WTC11 (cell line): ENCODE results near the gene CNTNAP2. TPM values are rescaled to one million over a fixed set of nuclear protein-coding genes. Genes with fewer than 3 reads are reported as not detected.

Source experiments
- ATAC-seq: fragments of 200-7000 bp; cut with Tn5 transposase; 2 replicates; pipeline ENCODE4 v1.10.0; 2021; ENCODE audit warnings: mild to moderate bottlenecking, moderate library complexity
- CTCF ChIA-PET: fragments of 300-600 bp; sonication (Branson Sonifier 250); formaldehyde crosslinking; loops from one replicate; lab custom pipeline; 2021; ENCODE audit warnings: antibody characterized with exemption; lab: Charles Lee
- POLR2A ChIA-PET: fragments of 350-600 bp; sonication (Branson Sonifier 250); formaldehyde crosslinking; loops from one replicate; lab custom pipeline; 2021; ENCODE audit warnings: antibody characterized with exemption; lab: Charles Lee
- DNase-seq: peaks from one replicate; pipeline ENCODE4 v3.0.0; 2021; ENCODE audit warnings: low spot score
- H3K27ac Mint-ChIP-seq: 2 replicates; pipeline ENCODE4 v1.8.0; 2021; ENCODE audit warnings: mixed read lengths
- H3K27me3 Mint-ChIP-seq: 2 replicates; pipeline ENCODE4 v1.8.0; 2021; ENCODE audit warnings: low read depth, mild to moderate bottlenecking, moderate library complexity, mixed read lengths
- H3K36me3 Mint-ChIP-seq: 2 replicates; pipeline ENCODE4 v1.8.0; 2021; ENCODE audit warnings: mixed read lengths
- H3K4me1 Mint-ChIP-seq: 2 replicates; pipeline ENCODE4 v1.8.0; 2022; ENCODE audit warnings: mixed read lengths
- H3K4me3 Mint-ChIP-seq: 2 replicates; pipeline ENCODE4 v1.8.0; 2021; ENCODE audit warnings: mild to moderate bottlenecking, moderate library complexity, mixed read lengths
- H3K9me3 Mint-ChIP-seq: 2 replicates; pipeline ENCODE4 v1.8.0; 2021; ENCODE audit warnings: mixed read lengths
- ARID4B ChIP-seq: sonication (generic); formaldehyde crosslinking; IDR thresholded peaks from 2 replicates; pipeline ENCODE4 v1.8.0; 2023; ENCODE audit warnings: missing genetic modification reagents, mild to moderate bottlenecking, borderline replicate concordance
- CBFB ChIP-seq: sonication (generic); formaldehyde crosslinking; IDR thresholded peaks from 2 replicates; pipeline ENCODE4 v1.8.1; 2022; ENCODE audit warnings: mild to moderate bottlenecking, low read depth, missing genetic modification reagents
- CREM ChIP-seq: sonication (generic); formaldehyde crosslinking; IDR thresholded peaks from 2 replicates; pipeline ENCODE4 v1.8.1; 2022; ENCODE audit warnings: mild to moderate bottlenecking, missing genetic modification reagents, moderate library complexity
- E2F1 ChIP-seq: sonication (generic); formaldehyde crosslinking; IDR thresholded peaks from 2 replicates; pipeline ENCODE4 v1.8.0; 2022; ENCODE audit warnings: mild to moderate bottlenecking, missing genetic modification reagents
- EMX1 ChIP-seq: fragments of 250-450 bp; sonication (Bioruptor Pico); IDR thresholded peaks from 2 replicates; pipeline ENCODE4 v1.8.0; 2021; ENCODE audit warnings: mild to moderate bottlenecking
- FOXP1 ChIP-seq: sonication (generic); formaldehyde crosslinking; IDR thresholded peaks from 2 replicates; pipeline ENCODE4 v1.8.0; 2022; ENCODE audit warnings: missing genetic modification reagents, mild to moderate bottlenecking, moderate library complexity, borderline replicate concordance
- GABPB1 ChIP-seq: sonication (generic); formaldehyde crosslinking; IDR thresholded peaks from 2 replicates; pipeline ENCODE4 v1.8.1; 2023; ENCODE audit warnings: mild to moderate bottlenecking, missing genetic modification reagents
- GRHL2 ChIP-seq: fragments of 250-450 bp; sonication (Bioruptor Pico); IDR thresholded peaks from 2 replicates; pipeline ENCODE4 v1.8.0; 2022; ENCODE audit warnings: mild to moderate bottlenecking, moderate library complexity; ENCODE audit not compliant: insufficient replicate concordance, severe bottlenecking
- GTF2I ChIP-seq: fragments of 250-450 bp; sonication (Bioruptor Pico); conservative IDR thresholded peaks from 2 replicates; pipeline ENCODE4 v1.4.0; 2021; ENCODE audit warnings: mild to moderate bottlenecking
- IRF1 ChIP-seq: sonication (generic); formaldehyde crosslinking; IDR thresholded peaks from 2 replicates; pipeline ENCODE4 v1.8.0; 2023; ENCODE audit warnings: missing genetic modification reagents
- JUN ChIP-seq: sonication (generic); formaldehyde crosslinking; IDR thresholded peaks from 2 replicates; pipeline ENCODE4 v1.8.0; 2023; ENCODE audit warnings: mild to moderate bottlenecking, missing genetic modification reagents
- NR3C1 ChIP-seq: sonication (generic); formaldehyde crosslinking; conservative IDR thresholded peaks from 2 replicates; pipeline ENCODE4 v1.8.1; 2023; ENCODE audit warnings: low read depth, mild to moderate bottlenecking, missing genetic modification reagents
- PREB ChIP-seq: sonication (generic); formaldehyde crosslinking; IDR thresholded peaks from 2 replicates; pipeline ENCODE4 v1.8.1; 2022; ENCODE audit warnings: mild to moderate bottlenecking, missing genetic modification reagents, moderate library complexity, borderline replicate concordance
- RELA ChIP-seq: sonication (generic); formaldehyde crosslinking; IDR thresholded peaks from 2 replicates; pipeline ENCODE4 v1.8.1; 2022; ENCODE audit warnings: missing genetic modification reagents, mild to moderate bottlenecking, borderline replicate concordance
- RORB ChIP-seq: fragments of 250-450 bp; sonication (Bioruptor Pico); IDR thresholded peaks from 2 replicates; pipeline ENCODE4 v1.9.0; 2021; ENCODE audit warnings: mild to moderate bottlenecking
- TEAD1 ChIP-seq: sonication (generic); formaldehyde crosslinking; IDR thresholded peaks from 2 replicates; pipeline ENCODE4 v1.8.0; 2022; ENCODE audit warnings: mild to moderate bottlenecking, missing genetic modification reagents
- USF2 ChIP-seq: sonication (generic); formaldehyde crosslinking; IDR thresholded peaks from 2 replicates; pipeline ENCODE4 v1.8.1; 2023; ENCODE audit warnings: mild to moderate bottlenecking, missing genetic modification reagents, moderate library complexity
- ZNF138 ChIP-seq: sonication (generic); formaldehyde crosslinking; conservative IDR thresholded peaks from 2 replicates; pipeline ENCODE4 v1.8.1; 2022; ENCODE audit warnings: mild to moderate bottlenecking, moderate library complexity, missing genetic modification reagents
- total RNA-seq: library from RNA; stranded (reverse); gene quantifications from 3 replicates; pipeline ENCODE4 v1.2.3, GENCODE V29; 2021
- TF ChIP-seq, protein P1 (sequence below): sonication (generic); formaldehyde crosslinking; IDR thresholded peaks from 2 replicates; pipeline ENCODE4 v1.8.1; 2022; ENCODE audit warnings: low read depth, mild to moderate bottlenecking, moderate library complexity, missing genetic modification reagents, borderline replicate concordance

CNTNAP2 gene
- total RNA-seq, 1 experiment from 2014 or later, result 63.8 TPM

- TF ChIP-seq NR3C1 (CRISPR knock-in tag) (no peak), EMX1 (CRISPR knock-in tag) (no peak), RORB (CRISPR knock-in tag) (no peak), GTF2I (CRISPR knock-in tag) (no peak), IRF1 (no peak), FOXP1 (CRISPR knock-in tag) (no peak), CBFB (CRISPR knock-in tag) (no peak)
- TF ChIP-seq, all 79 proteins: peak for 0
These were observed 42.3 kb upstream of the CNTNAP2 start (continued) for GRCh38 chr7:146074195-146074765.

DNA sequence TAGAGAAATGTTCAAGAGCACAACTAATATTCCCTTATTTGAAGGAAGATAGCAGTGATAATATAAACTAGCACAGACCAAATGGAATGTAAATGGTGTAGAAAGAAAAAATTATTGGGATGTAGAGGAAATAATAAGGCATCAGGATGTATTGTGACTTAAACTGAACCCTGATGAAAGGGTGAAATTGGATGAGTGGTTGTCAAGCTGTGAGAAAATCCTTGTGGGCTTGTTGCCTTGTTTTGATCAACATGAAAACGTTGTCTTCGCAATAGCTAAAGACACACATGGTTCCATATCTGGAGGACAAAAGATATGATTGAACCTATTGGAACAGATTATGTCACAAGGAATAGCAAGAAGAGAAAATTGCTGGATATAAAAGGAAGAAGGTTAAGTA lies 40.3 kb upstream of the CNTNAP2 start:
- no peak overlapping the region for H3K27ac Mint-ChIP-seq
- H3K36me3 Mint-ChIP-seq, result no peaks in the 10 kb centered on the region; the same call in 1 of the 2 replicates
- H3K9me3 Mint-ChIP-seq, result peaks cover 10% of the 10 kb centered on the region
- DNase-seq, result no peak
- TF ChIP-seq GRHL2 (CRISPR knock-in tag) (no peak), GABPB1 (CRISPR knock-in tag) (no peak), PREB (no peak), RELA (CRISPR knock-in tag) (no peak), E2F1 (CRISPR knock-in tag) (no peak), RORB (CRISPR knock-in tag) (no peak), ZNF138 (CRISPR knock-in tag) (no peak), JUN (CRISPR knock-in tag) (no peak), USF2 (no peak), TEAD1 (CRISPR knock-in tag) (no peak), CREM (CRISPR knock-in tag) (no peak), ARID4B (CRISPR knock-in tag) (no peak)
- TF ChIP-seq, protein P1, sequence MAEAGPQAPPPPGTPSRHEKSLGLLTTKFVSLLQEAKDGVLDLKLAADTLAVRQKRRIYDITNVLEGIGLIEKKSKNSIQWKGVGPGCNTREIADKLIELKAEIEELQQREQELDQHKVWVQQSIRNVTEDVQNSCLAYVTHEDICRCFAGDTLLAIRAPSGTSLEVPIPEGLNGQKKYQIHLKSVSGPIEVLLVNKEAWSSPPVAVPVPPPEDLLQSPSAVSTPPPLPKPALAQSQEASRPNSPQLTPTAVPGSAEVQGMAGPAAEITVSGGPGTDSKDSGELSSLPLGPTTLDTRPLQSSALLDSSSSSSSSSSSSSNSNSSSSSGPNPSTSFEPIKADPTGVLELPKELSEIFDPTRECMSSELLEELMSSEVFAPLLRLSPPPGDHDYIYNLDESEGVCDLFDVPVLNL, result no peak
- POLR2A ChIA-PET, result no interaction called here
- H3K4me3 Mint-ChIP-seq, result no peak overlapping the region
- no peaks in the 10 kb centered on the region for H3K4me1 Mint-ChIP-seq
- no peak for ATAC-seq
- CTCF ChIA-PET, result no interaction called here
- no peaks in the 10 kb centered on the region for H3K27me3 Mint-ChIP-seq
